H1 (cell line): ENCODE results near the gene SRD5A3.

Experiments used
- CHD1 ChIP-seq: IDR thresholded peaks from 2 replicates; pipeline ENCODE4 v1.6.1; 2012; ENCODE audit warnings: low read depth, low read length, improper control_type of control experiment
- CHD2 ChIP-seq: IDR thresholded peaks from 2 replicates; pipeline ENCODE4 v1.6.1; 2012; ENCODE audit warnings: low read length, improper control_type of control experiment
- CREB1 ChIP-seq: IDR thresholded peaks from 2 replicates; pipeline ENCODE4 v1.6.1; 2012; ENCODE audit warnings: inconsistent platforms
- CTBP2 ChIP-seq: IDR thresholded peaks from 2 replicates; pipeline ENCODE4 v1.7.0; 2011; ENCODE audit warnings: borderline replicate concordance, mild to moderate bottlenecking, moderate library complexity, mixed read lengths, low read length; ENCODE audit not compliant: insufficient read depth, insufficient read length
- CTCF ChIP-seq, 3 experiments: IDR thresholded peaks; 1 replicate in 2 of 3; 2 replicates in 1 of 3; pipeline versions ENCODE4 v1.5.1 to v1.6.1; 2011; ENCODE audit warnings: low read length in 3 of 3, mild to moderate bottlenecking in 3 of 3, inconsistent platforms in 2 of 3, low read depth in 1 of 3, moderate library complexity in 1 of 3; ENCODE audit not compliant: insufficient read depth in 1 of 3; ENCODE audit errors: control extremely low read depth in 1 of 3
- EGR1 ChIP-seq: IDR thresholded peaks from 2 replicates; pipeline ENCODE4 v1.6.1; 2011; ENCODE audit warnings: low read depth, low read length, borderline replicate concordance
- POLR2A ChIP-seq, 2 experiments: IDR thresholded peaks; 1 replicate in 1 of 2; 2 replicates in 1 of 2; pipeline ENCODE4 v1.6.1; 2011; ENCODE audit warnings: low read depth in 2 of 2, low read length in 2 of 2, mild to moderate bottlenecking in 2 of 2; ENCODE audit errors: control extremely low read depth in 1 of 2
- POLR2AphosphoS5 ChIP-seq: IDR thresholded peaks from 2 replicates; pipeline ENCODE4 v1.6.1; 2011; ENCODE audit warnings: low read depth, low read length
- RFX5 ChIP-seq: IDR thresholded peaks from 2 replicates; pipeline ENCODE4 v1.6.1; 2011; ENCODE audit warnings: low read depth, low read length, improper control_type of control experiment, borderline replicate concordance

- TF ChIP-seq CTCF (IDR thresholded peaks at IDR 0.05; ENCODE audit: control extremely low read depth in 1 of 3, insufficient read depth in 1 of 3, low read depth in 1 of 3, low read length in 3 of 3) (no peak), CHD1 (no peak), POLR2AphosphoS5 (no peak), CREB1 (no peak), CHD2 (no peak), EGR1 (no peak), POLR2A (IDR thresholded peaks at IDR 0.05; ENCODE audit: control extremely low read depth in 1 of 2, low read depth in 2 of 2, low read length in 2 of 2) (no peak), CTBP2 (no peak), RFX5 (no peak)
Measured at GRCh38 chr4:55304303-55304702, 41.7 kb upstream of the SRD5A3 start.
